ENCODE data around the gene AKR1B1. TPM values are rescaled to one million over a fixed set of nuclear protein-coding genes. Genes with fewer than 3 reads are reported as not detected.

The AKR1B1 gene
- total RNA-seq, 5 donors from 2014 or later (not counting 1 experiment from before 2014, with no cell fraction given): 64.3 to 92.4 (median 85.3) TPM

- H3K36me3 ChIP-seq (ENCODE audit: control insufficient read depth in 2 of 2, extremely low read depth in 1 of 2, insufficient read depth in 1 of 2, low read length in 1 of 2): peaks cover 49 to 84% of the 10 kb centered on the region in 2 donors
- Mint-ChIP-seq H3K27me3 (no peaks in the 10 kb centered on the region), H3K9me3 (no peaks in the 10 kb centered on the region), H3K27ac (no peak overlapping the region), H3K36me3 (peaks cover 80% of the 10 kb centered on the region), H3K4me3 (no peak overlapping the region), H3K4me1 (no peaks in the 10 kb centered on the region)
- ChIA-PET POLR2A (interaction anchor here in 1 of 2 donors (0.7 kb wide), 1 partner anchor 11 kb away, joined by 3 read pairs; no protein-coding TSS in a partner anchor), CTCF (interaction anchor here in 1 of 2 donors (0.7 kb wide), 1 partner anchor 16 kb away, joined by 5 read pairs; no protein-coding TSS in a partner anchor)
- H3K4me1 ChIP-seq (ENCODE audit: control insufficient read depth in 1 of 2, extremely low read depth in 1 of 2, insufficient read depth in 2 of 2, low read length in 2 of 2): no peaks in the 10 kb centered on the region
- no peak overlapping the region for H3K4me3 ChIP-seq (ENCODE audit: control insufficient read depth in 1 of 2, extremely low read depth in 1 of 2, low read length in 1 of 2)
- ATAC-seq (replicated peaks in 1 of 4) (no peak), DNase-seq (no peak)
- H3K27me3 ChIP-seq (replicated peaks in 1 of 2; ENCODE audit: control insufficient read depth in 2 of 2, extremely low read depth in 1 of 2, insufficient read depth in 2 of 2, low read length in 1 of 2): no peaks in the 10 kb centered on the region
- no peaks in the 10 kb centered on the region for H3K9me3 ChIP-seq
- H3K27ac ChIP-seq (ENCODE audit: low read length): no peak overlapping the region
- 89% methylated on average over 6 of the region's 9 CpGs for WGBS (ENCODE audit: insufficient coverage)
Observed at GRCh38 chr7:134446446-134446845, 12.5 kb downstream of the AKR1B1 start.

DNA sequence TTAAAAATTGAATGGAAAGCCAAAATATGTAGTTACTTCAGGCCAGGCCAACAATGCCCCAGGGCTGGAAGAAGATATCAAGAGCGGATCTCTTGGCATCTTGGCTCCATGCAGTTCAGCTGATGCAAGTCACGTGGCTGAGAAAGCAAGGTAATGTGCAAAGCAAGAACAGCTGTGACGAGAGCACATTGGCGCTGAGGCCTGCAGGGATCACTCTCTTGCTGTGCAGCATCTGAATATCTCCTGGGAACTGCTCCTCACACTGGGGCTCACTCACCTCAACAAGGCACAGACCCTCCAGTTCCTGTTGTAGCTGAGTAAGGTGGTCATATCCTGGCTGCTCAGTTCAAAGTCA lies 14.0 kb downstream of the AKR1B1 start:
- Histone ChIP-seq H3K36me3 (ENCODE audit: control insufficient read depth in 2 of 2, extremely low read depth in 1 of 2, insufficient read depth in 1 of 2, low read length in 1 of 2) (peaks cover 46 to 84% of the 10 kb centered on the region in 2 donors), H3K9me3 (no peaks in the 10 kb centered on the region), H3K27ac (ENCODE audit: low read length) (no peak overlapping the region), H3K27me3 (replicated peaks in 1 of 2; ENCODE audit: control insufficient read depth in 2 of 2, extremely low read depth in 1 of 2, insufficient read depth in 2 of 2, low read length in 1 of 2) (no peaks in the 10 kb centered on the region), H3K4me3 (ENCODE audit: control insufficient read depth in 1 of 2, extremely low read depth in 1 of 2, low read length in 1 of 2) (no peak overlapping the region), H3K4me1 (ENCODE audit: control insufficient read depth in 1 of 2, extremely low read depth in 1 of 2, insufficient read depth in 2 of 2, low read length in 2 of 2) (no peaks in the 10 kb centered on the region)
- Mint-ChIP-seq H3K36me3 (peaks cover 85% of the 10 kb centered on the region), H3K9me3 (no peaks in the 10 kb centered on the region), H3K27me3 (no peaks in the 10 kb centered on the region), H3K4me3 (no peak overlapping the region), H3K4me1 (no peaks in the 10 kb centered on the region), H3K27ac (no peak overlapping the region)
- ChIA-PET CTCF (no interaction called here), POLR2A (no interaction called here)
- DNase-seq: no peak
- 100% methylated on average over 3 of the region's 4 CpGs for WGBS (ENCODE audit: insufficient coverage)
- no peak for ATAC-seq (replicated peaks in 1 of 4)

- Mint-ChIP-seq H3K27ac (no peak overlapping the region), H3K27me3 (no peaks in the 10 kb centered on the region), H3K36me3 (peaks cover 85% of the 10 kb centered on the region), H3K4me3 (no peak overlapping the region), H3K4me1 (no peaks in the 10 kb centered on the region), H3K9me3 (no peaks in the 10 kb centered on the region)
- DNase-seq (no peak), ATAC-seq (replicated peaks in 1 of 4) (no peak)
- H3K4me3 ChIP-seq (ENCODE audit: control insufficient read depth in 1 of 2, extremely low read depth in 1 of 2, low read length in 1 of 2): no peak overlapping the region
- WGBS (ENCODE audit: insufficient coverage): 88% methylated on average over 6 of the region's 9 CpGs
- H3K36me3 ChIP-seq (ENCODE audit: control insufficient read depth in 2 of 2, extremely low read depth in 1 of 2, insufficient read depth in 1 of 2, low read length in 1 of 2): peaks cover 41 to 82% of the 10 kb centered on the region in 2 donors
- no peaks in the 10 kb centered on the region for H3K9me3 ChIP-seq
- H3K27me3 ChIP-seq (replicated peaks in 1 of 2; ENCODE audit: control insufficient read depth in 2 of 2, extremely low read depth in 1 of 2, insufficient read depth in 2 of 2, low read length in 1 of 2): no peaks in the 10 kb centered on the region
- no peak overlapping the region for H3K27ac ChIP-seq (ENCODE audit: low read length)
- POLR2A ChIA-PET: interaction anchor here in 1 of 2 donors (0.6 kb wide), 1 partner anchor 13 kb away, joined by 3 read pairs; no protein-coding TSS in a partner anchor
- H3K4me1 ChIP-seq (ENCODE audit: control insufficient read depth in 1 of 2, extremely low read depth in 1 of 2, insufficient read depth in 2 of 2, low read length in 2 of 2): no peaks in the 10 kb centered on the region
- CTCF ChIA-PET: interaction anchor here in 1 of 2 donors (0.6 kb wide), 1 partner anchor 1140 kb away, joined by 5 read pairs; no protein-coding TSS in a partner anchor
Observed at GRCh38 chr7:134444198-134444960, 14.5 kb downstream of the AKR1B1 start.

DNA sequence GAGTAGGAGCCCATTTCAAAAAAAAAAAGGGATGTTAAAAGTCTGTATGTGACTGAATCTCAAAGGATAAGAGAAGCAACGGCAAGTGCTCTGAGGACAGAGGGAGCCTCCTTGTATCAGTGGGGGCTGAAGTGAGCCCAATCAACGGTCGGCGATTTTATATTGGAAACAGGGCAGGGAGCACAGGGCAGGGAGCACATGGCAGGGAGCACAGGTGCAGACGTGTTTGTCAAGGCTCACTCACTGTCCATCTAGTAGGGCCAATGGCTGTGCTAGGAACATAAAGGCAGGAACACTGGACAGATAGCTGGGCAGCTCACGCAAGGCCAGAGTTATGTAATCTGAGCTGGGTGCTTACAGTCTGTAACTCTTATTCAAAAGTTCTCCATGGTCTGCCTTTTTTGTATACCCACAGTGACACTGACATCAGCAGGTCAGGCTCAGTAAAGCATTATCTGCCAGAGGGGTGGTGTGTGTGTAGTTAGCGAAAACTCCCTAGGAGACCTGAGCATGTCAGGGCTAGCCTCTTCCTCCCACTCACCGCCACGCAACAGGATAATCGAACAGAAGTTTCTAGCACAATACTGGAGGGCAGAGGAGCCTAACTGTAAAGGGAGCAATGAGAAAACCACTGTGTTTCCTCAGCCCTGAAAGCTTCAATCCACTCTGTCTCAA lies 15.4 kb downstream of the AKR1B1 start:
- H3K9me3 Mint-ChIP-seq: peaks cover 0 to 3% (median 3%) of the 10 kb centered on the region in 3 donors
- ATAC-seq (replicated peaks in 1 of 4): no peak
- no peak for DNase-seq
- H3K27me3 Mint-ChIP-seq: no peaks in the 10 kb centered on the region
- H3K9me3 ChIP-seq: no peaks in the 10 kb centered on the region
- POLR2A ChIA-PET: interaction anchor here in 1 of 2 donors (0.6 kb wide), 1 partner anchor 14 kb away, joined by 3 read pairs; no protein-coding TSS in a partner anchor
- peaks cover 82% of the 10 kb centered on the region for H3K36me3 Mint-ChIP-seq
- no peak overlapping the region for H3K27ac ChIP-seq (ENCODE audit: low read length)
- H3K4me1 Mint-ChIP-seq: no peaks in the 10 kb centered on the region
- H3K36me3 ChIP-seq (ENCODE audit: control insufficient read depth in 2 of 2, extremely low read depth in 1 of 2, insufficient read depth in 1 of 2, low read length in 1 of 2): peaks cover 37 to 76% of the 10 kb centered on the region in 2 donors
- no peak overlapping the region for H3K4me3 Mint-ChIP-seq
- no peaks in the 10 kb centered on the region for H3K27me3 ChIP-seq (replicated peaks in 1 of 2; ENCODE audit: control insufficient read depth in 2 of 2, extremely low read depth in 1 of 2, insufficient read depth in 2 of 2, low read length in 1 of 2)
- no peak overlapping the region for H3K4me3 ChIP-seq (ENCODE audit: control insufficient read depth in 1 of 2, extremely low read depth in 1 of 2, low read length in 1 of 2)
- CTCF ChIA-PET: no interaction called here
- no peak overlapping the region for H3K27ac Mint-ChIP-seq
- H3K4me1 ChIP-seq (ENCODE audit: control insufficient read depth in 1 of 2, extremely low read depth in 1 of 2, insufficient read depth in 2 of 2, low read length in 2 of 2): no peaks in the 10 kb centered on the region
- WGBS (ENCODE audit: insufficient coverage): 96% methylated on average over 6 of the region's 10 CpGs

DNA sequence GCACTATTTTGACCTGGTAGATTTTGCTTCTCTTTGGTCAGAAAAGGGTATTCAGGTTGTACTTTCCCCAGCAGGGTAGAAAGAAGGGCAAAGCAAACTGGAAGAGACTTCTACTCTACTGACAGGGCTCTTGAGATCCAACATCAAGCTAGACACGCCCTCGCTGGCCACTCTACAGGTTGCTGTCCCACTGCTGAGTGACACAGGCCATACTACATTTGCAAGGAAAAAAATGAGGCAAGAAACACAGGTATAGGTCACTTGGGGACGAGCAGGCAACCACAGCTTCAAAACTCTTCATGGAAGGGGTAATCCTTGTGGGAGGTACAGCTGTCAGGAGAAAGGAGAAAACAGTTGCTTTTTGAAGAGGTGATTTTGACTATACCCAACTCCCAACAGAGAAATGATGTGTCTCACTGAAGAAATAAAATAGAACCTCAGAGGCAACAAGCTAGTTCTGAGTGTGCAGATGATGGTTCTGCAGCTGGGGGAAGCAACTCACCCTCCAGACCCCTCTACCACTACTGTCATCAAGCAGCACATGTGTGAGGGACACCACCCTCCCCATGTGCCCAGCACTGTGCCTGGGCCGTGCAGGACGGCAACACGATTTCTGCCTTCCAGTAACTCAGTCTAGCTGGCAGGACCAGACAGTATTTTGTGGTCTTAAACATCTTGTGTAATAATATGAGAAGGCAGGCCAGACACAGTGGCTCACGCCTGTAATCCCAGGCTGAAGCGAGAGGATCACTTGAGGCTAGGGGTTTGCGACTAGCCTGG lies 16.3 kb downstream of the AKR1B1 start:
- peaks cover 34 to 68% of the 10 kb centered on the region in 2 donors for H3K36me3 ChIP-seq (ENCODE audit: control insufficient read depth in 2 of 2, extremely low read depth in 1 of 2, insufficient read depth in 1 of 2, low read length in 1 of 2)
- no peak for DNase-seq
- no peaks in the 10 kb centered on the region for H3K9me3 ChIP-seq
- no peak overlapping the region for H3K27ac Mint-ChIP-seq
- H3K9me3 Mint-ChIP-seq: peaks cover 0 to 4% (median 3%) of the 10 kb centered on the region in 3 donors
- POLR2A ChIA-PET: no interaction called here
- no peaks in the 10 kb centered on the region for H3K27me3 ChIP-seq (replicated peaks in 1 of 2; ENCODE audit: control insufficient read depth in 2 of 2, extremely low read depth in 1 of 2, insufficient read depth in 2 of 2, low read length in 1 of 2)
- H3K4me3 ChIP-seq (ENCODE audit: control insufficient read depth in 1 of 2, extremely low read depth in 1 of 2, low read length in 1 of 2): no peak overlapping the region
- peaks cover 75% of the 10 kb centered on the region for H3K36me3 Mint-ChIP-seq
- H3K4me1 Mint-ChIP-seq: no peaks in the 10 kb centered on the region
- WGBS (ENCODE audit: insufficient coverage): no CpG with 5 or more reads among the region's 9 CpGs
- H3K4me3 Mint-ChIP-seq: no peak overlapping the region
- CTCF ChIA-PET: interaction anchor here in 1 of 2 donors (1.1 kb wide), 1 partner anchor 71 kb away, joined by 5 read pairs; no protein-coding TSS in a partner anchor
- H3K27ac ChIP-seq (ENCODE audit: low read length): no peak overlapping the region
- ATAC-seq (replicated peaks in 1 of 4): no peak
- no peaks in the 10 kb centered on the region for H3K27me3 Mint-ChIP-seq
- H3K4me1 ChIP-seq (ENCODE audit: control insufficient read depth in 1 of 2, extremely low read depth in 1 of 2, insufficient read depth in 2 of 2, low read length in 2 of 2): no peaks in the 10 kb centered on the region

- 100% methylated on average over 2 of the region's 4 CpGs for WGBS (ENCODE audit: insufficient coverage)
- no peaks in the 10 kb centered on the region for H3K4me1 Mint-ChIP-seq
- CTCF ChIA-PET: interaction anchor here in 1 of 2 donors (1.3 kb wide), 1 partner anchor 9 kb away, joined by 4 read pairs; no protein-coding TSS in a partner anchor
Observed at GRCh38 chr7:134441264-134441663, 17.6 kb downstream of the AKR1B1 start.

More at GRCh38 chr7:134441264-134441663, 17.6 kb downstream of the AKR1B1 start:
- H3K36me3 Mint-ChIP-seq: peaks cover 71% of the 10 kb centered on the region
- H3K27me3 Mint-ChIP-seq: no peaks in the 10 kb centered on the region
- Histone ChIP-seq H3K4me1 (ENCODE audit: control insufficient read depth in 1 of 2, extremely low read depth in 1 of 2, insufficient read depth in 2 of 2, low read length in 2 of 2) (no peaks in the 10 kb centered on the region), H3K27ac (ENCODE audit: low read length) (no peak overlapping the region), H3K27me3 (replicated peaks in 1 of 2; ENCODE audit: control insufficient read depth in 2 of 2, extremely low read depth in 1 of 2, insufficient read depth in 2 of 2, low read length in 1 of 2) (no peaks in the 10 kb centered on the region), H3K4me3 (ENCODE audit: control insufficient read depth in 1 of 2, extremely low read depth in 1 of 2, low read length in 1 of 2) (no peak overlapping the region), H3K9me3 (no peaks in the 10 kb centered on the region), H3K36me3 (ENCODE audit: control insufficient read depth in 2 of 2, extremely low read depth in 1 of 2, insufficient read depth in 1 of 2, low read length in 1 of 2) (peaks cover 34 to 56% of the 10 kb centered on the region in 2 donors)
- POLR2A ChIA-PET: no interaction called here
- H3K4me3 Mint-ChIP-seq: no peak overlapping the region
- DNase-seq (no peak), ATAC-seq (replicated peaks in 1 of 4) (no peak)
- peaks cover 0 to 4% (median 3%) of the 10 kb centered on the region in 3 donors for H3K9me3 Mint-ChIP-seq
- H3K27ac Mint-ChIP-seq: no peak overlapping the region
